Stimulated activated CD8-positive, alpha-beta memory T cell treated with anti-CD3 and anti-CD28 coated beads, Interleukin-12 subunit alpha, Interleukin-12 subunit beta, amount 100 ng/mL, for 4 hours (primary cell): ENCODE measurements around the gene CSK.

Source experiments
- DNase-seq: peaks from one replicate; pipeline ENCODE4 v3.0.0-alpha.2; 2020; ENCODE audit warnings: low read depth

The CSK gene

DNA sequence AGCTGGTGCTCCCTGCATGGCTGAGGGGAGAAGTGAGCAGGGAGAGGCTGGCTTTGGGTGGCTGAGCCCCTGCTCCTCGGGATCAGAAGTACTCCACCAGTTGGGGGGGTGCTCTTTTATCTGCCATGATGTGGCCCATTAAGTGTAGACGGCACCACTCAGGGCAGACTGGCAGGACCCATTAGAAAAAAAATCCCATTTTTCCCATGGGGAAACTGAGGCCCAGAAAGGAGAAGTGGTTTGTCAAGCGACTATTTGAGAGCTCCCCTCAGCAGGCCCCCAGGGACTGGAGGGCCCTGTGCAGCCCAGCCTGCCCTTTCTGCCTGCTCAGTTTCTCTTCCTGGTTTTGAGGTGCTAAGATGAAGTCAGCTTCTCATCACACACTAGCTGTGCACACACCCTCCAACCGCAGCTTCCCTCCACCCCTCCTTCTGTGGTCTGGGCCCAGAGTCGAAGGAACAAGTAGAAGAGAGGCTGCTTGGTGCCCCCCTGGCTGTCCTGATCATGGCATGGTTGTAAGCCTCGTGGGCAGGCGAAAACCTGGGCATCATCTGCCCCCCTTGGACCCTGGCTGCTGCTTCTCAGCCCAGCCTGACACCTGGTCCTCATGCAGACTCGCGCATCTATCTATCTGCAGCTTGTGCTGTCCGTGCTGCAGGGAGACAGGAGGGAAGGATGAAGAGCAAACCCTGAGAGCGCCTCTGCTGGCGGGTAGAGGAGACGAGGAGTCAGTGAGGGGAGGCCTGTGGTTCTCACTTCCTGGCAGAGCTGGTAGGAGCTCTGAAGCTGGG is 5.6 kb downstream of the CSK start:
- DNase-seq = peak; percentile 78

DNA sequence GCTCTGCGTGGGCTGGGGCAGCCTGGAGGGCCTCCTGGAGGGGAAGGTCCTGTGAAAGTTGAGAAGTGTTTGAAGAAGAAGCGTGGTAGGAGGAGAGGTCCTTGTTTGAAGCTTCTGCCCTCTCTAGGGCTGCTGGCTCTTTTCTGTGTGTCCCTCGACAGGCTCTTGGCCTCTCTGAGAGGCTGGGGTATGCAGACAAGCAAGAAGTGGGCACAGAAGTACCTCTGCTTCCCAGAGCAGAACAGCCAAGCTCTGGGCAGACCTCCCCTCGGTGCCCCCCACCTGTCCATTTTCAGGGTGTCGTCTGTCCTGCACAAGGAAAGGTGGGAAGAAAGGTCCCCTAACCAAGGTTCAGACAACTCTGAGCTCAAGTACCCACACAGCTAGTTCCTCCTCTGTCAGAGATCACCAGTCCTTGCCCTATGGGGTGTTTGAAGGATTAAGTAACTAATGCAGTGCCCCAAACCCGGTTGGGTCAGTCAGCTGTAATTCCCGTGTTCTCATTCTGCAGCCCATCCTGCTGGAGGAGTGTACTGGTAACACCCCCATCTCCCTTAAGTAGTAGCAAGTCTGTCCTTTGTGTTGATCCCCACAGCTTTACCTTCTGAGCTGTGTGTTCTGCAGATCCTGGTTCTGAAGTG is 6.3 kb downstream of the CSK start:
- no peak for DNase-seq

DNA sequence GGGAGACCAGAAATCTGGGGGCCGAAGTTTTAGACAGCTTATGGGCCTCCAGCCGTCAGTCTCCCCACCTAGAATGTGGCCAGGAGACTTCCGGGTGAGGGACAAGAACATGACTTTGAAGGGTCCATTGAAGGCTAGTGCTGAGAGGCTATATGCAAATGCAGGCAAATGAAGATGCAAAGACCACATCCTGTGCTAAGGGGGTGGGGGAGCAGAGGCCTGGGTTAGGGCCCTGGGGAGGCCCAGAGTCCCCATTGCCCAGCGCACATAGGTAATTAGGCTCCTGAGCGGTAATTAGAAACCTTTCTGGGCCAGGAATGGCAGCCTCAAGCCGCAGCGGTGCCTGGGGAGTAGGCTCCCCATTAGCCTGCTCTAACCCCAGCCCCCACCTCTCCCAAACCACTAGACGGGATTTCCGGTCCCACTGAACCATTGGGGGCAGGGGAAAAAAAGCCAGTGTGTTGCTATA is 6.8 kb downstream of the CSK start:
- DNase-seq = no peak

DNA sequence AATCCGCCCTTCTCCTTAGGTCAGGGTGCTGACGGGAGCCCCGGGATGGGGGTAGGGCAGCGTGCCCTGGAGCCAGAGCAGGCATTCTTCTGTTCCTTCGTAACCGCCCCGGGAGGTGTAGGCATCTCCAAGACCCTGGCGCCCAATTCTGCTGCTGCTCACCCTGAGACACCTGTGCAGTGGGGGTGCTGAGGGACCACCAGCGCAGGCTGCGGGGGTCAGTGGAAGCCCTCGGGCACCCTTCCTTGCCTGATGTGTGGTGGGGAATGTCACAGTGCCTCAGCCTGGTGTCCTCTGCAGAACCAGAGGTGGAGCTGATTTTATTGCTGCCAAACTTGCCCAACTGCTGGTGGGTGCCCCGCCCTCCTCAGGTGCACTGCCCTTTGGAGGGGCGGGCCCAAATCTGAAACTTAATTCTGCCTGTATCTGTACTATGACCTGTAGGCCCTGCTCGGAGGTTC is 7.3 kb downstream of the CSK start:
- no peak for DNase-seq

DNA sequence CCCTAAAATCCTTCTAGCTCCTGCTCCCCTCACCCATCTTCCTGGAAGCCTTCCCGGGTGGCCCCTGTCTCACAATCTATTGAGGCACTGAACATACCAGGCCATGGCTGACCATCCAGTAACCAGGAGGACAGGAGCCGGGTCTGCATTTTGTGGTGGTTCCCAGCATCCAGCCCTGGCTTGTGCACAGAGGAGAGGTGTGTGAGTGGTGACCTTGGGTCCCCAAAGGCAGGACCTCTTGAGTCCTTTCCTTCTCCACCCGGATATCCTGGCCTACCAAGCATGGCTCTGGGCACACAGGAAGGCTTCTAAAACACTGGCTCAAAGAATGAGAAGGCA is 7.8 kb downstream of the CSK start:
- DNase-seq = no peak

DNA sequence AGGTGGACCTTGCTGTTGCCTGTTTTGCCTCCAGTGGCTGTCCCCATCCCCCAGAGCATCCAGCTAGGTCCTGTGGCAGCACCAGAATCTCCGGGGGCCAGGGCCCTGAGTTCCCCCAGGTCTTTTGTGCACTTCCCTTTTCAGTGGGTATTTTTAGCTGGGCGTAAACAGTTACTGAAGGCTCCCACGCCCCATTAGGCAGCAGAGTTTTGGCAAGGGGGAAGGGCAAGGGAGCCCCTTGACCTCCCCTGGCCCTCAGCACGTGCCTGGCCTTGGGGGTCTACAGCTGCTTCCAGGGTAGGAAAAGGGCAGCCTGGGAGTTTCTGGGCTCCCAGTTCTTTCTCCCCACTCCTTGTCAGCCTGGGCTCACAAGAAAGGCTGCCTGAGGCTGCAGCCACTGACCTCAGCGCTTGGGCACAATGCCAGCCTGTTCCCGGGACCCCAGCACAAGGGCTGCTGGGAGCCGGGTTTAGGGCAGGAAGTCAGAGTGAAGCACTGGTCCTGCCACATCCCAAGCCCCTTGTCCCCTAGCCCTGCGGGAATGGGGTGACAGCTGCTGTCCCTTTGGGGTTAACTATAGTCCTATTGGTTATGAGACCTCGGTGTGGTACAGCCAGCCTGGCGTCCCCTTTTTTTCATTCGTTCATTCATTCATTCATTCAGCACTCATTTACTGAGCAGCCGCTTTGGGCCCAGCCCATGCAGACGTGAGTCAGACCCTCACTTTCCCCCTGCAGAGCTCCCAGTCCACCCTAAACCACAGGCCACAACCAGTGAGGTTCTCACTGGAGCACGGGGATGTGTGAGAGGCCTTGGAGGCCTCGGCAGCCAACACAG is 8.4 kb downstream of the CSK start:
- DNase-seq = no peak

DNA sequence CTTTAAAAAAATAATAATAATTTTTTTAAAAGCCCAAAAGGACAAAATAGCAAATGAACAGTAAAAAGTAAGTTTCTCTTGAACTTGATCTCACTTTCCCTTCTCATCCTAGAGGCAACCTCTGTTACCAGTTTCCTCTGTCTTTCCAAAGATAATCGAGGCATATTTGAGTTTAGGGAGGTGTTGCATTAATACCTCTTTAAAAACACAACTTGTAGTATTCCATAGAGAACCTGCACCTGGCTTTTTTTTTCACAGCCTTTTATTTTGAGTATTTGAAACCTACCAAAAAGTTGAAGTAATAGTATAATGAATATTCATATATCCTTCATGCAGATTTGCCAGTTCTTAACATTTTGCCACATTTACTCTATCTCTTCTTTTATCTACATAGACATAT is 9.1 kb downstream of the CSK start:
- no peak for DNase-seq

DNA sequence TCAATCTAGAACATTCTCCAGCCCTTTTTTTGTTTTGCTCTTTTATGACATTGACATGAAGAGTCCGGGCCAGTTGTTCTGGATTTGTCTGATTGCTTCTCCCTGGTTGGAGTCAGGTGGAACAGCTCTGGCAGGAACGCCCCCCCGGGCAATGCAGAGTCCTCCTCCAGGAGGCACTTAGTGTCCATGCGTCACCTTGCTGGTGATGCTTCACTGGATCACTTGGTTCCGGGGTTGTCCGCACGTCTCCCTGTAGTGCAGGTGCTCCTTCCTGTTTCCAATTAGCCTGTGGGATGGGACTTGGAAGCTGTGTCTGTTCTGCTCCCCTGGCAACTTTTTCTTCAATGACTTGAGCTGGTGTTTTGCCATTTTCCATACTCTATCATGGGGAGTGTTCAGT is 9.8 kb downstream of the CSK start:
- no peak for DNase-seq

DNA sequence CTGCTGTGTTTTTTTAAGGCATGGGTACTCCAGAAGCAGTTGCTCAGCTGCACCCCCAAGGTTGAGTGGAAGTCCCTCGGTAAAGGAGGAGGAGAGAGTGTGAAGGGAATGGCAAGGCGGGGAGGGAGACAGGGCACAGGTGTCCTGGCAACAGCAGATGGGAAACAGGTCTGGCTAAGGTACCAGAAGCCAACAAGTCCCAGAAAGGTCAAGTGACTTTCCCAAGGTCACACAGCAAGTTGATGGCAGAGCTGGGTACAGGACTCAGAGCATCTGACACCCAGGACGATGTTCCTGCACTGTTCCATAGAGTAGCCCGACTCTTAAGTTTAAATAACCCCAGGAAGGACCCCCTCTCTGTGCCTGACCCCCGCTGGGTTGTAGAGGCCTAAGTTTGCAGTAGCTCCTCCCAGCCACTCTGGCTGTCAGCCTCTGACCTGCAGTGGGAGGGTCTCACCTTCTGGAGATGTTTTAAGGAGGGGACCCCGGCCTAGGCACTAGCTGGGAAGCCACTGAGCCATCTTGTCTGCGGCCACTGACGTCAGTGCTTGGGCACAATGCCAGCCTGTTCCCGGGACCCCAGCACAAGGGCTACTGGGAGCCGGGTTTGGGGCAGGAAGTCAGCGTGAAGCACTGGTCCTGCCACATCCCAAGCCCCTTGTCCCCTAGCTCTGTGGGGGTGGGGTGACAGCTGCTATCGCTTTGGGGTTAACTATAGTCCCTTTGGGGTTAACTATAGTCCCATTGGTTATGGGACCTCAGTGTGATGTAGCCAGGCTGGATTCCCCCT is 10.5 kb downstream of the CSK start:
- no peak for DNase-seq

DNA sequence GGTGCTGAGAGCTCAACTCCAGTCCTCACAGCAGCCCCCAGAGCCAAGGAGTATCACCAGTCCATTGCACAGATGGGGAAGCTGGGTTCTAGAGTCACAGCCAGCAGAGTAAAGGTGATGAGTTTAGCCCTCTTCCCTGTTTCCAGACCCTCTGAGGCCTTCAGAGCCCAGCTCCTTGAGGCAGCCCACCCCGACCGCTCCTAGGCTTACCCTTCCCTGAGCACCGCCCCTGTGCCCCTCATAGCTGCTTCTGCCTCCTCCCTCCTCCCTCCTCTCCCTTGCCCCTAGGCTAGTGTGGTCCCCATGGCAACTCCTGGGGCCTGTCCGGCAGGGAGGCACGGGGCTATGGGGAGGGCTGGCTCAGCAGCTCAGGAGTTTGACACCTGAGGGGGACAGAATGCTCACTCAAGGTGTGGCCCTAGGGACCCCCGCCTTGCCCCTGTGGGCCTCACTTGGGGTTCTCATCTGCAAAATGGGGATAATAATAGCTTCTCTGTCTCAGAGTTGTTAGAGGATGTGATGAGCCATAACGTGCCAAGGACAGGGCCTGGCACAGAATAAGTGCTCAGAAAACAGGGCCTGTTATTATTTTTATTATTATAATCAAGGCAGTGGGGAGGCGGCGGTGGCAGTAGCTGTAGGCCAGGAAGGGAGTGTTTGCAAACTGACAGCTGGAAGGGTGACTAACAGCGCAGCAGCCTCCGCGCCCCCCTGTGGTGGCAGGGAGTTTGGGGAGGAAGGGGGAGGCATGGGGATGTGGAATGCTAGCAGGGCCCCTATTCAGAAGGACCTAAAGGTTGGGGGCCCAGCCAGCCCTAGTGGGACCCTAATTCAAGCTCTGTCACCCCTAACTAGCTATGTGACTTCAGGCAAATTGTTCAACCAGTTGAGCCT is 11.5 kb downstream of the CSK start:
- no peak for DNase-seq

DNA sequence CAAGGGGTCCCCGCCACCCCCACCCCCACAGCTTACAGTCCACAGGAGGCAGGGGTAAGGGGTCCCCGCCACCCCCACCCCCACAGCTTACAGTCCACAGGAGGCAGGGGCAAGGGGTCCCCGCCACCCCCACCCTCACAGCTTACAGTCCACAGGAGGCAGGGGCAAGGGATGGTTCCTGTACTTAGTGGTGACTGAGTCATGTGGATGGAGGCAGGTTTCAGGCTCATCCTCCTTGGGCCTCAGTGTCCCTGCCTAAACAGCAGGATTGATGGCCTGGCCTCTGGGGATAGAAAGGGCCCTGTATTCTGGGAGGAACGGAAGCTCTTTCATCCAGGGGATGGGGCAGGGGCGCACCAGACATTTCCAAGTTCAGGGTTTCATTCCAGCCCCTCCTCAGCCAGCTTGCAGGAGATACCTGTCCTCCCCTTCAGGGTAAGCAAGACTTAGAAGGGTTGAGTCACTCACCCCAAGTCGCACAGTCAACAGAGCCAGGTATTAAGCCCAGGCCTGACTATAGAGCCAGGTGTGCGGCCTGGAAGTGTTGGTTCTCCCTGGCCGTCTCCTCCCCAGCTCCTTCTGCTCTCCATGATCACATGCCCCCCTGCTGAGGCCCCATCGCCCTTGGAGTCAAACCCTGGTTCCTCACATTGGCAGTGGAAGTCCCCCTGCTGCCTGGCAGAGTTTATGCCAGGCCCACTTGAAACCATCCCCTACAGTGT is 12.5 kb downstream of the CSK start:
- DNase-seq = no peak

DNA sequence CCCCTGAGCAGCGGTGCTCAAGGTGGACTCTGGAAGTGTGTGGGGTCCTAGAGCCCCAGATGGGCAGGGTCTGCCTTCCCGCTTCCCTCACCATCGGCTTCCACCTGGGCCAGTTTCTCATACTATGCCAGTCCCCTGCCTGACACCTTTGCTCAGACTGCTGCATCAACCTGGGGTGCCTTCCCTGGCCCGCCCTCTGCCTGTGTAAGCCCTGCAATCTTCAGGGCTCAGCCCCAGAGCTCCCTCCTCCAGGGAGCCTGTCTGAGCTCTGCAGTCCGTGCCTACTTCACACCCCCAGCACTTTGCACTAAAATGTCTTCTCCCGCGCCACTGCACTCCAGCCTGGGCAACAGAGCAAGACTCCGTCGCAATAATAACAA is 13.1 kb downstream of the CSK start:
- no peak for DNase-seq

DNA sequence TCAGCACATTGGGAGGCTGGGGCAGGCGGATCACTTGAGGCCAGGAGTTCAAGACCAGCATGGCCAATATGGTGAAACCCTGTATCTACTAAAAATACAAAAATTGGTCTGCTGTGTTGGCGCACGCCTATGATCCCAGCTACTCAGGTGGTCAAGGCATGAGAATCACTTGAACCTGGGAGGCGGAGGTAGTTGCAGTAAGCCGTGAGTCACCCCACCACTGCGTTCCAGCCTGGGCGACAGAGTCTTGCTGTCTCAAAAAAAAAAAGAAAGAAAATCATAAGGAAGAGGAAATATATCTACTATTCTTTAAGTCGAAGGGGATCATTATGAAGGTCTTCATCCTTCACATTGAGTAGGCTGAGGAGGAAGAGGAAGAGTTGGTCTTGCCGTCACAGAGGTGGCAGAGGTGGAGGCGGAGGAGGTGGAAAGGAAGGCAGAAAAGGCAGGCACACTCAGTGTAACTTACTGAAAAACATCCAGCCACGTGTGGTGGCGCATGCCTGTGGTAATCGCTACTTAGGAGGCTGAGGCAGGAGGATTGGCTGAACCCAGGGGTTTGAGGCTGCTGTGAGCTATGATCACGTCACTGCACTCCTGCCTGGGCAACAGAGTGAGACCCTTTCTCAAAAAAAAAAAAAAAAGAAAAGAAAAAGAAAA is 14.2 kb downstream of the CSK start:
- DNase-seq = no peak

DNA sequence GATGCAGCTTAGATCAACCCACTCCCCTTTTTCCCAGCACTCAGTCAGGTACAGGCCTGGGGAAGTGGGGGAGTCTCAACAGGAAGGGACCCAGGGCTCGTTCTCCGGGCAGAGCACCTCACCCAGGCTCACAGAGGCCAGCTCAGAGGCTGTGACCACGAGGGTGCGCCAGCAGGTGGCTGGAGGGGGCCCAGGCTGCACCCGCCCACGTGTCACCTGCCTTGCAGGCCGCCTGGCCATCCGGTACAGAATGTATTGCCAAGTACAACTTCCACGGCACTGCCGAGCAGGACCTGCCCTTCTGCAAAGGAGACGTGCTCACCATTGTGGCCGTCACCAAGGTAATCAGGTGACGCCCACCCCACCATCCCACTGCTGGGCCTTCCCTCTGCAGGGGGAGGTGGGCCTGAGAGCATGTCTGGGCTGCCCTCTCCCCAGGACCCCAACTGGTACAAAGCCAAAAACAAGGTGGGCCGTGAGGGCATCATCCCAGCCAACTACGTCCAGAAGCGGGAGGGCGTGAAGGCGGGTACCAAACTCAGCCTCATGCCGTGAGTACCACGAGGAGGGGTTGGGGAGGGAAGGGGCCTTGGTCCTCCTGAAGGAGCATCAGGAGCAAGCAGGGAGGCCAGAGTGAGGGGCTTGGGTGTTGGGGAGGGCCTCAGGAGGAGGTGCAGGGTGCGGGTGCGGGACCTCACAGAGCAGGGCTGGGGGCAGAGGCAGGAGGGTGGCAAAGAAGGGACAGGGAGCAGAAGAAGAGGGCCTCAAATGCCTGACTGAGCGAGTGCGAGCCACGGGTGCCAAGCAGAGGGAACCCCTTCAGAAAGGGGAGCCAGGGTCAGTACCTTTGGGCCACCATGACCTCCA is 16.7 kb downstream of the CSK start:
- no peak for DNase-seq

DNA sequence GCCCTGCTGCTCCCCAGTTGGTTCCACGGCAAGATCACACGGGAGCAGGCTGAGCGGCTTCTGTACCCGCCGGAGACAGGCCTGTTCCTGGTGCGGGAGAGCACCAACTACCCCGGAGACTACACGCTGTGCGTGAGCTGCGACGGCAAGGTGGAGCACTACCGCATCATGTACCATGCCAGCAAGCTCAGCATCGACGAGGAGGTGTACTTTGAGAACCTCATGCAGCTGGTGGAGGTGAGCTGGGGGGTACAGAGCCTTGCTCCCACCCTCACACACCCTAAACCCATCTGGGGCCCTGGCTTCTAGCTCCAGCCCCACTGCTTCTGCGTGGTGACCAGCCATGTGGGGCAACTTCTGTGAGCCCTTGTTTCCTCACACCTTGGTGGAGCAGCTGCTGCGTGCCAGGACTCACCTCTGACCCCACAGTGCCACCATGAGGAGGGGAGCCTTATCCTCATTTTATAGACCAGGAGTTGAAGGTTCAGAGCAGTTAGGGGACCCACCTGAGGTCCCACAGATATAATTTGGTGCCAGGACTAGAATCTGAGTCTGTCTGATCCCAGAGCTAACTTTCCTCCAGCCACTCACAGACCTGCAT is 17.5 kb downstream of the CSK start:
- no peak for DNase-seq

DNA sequence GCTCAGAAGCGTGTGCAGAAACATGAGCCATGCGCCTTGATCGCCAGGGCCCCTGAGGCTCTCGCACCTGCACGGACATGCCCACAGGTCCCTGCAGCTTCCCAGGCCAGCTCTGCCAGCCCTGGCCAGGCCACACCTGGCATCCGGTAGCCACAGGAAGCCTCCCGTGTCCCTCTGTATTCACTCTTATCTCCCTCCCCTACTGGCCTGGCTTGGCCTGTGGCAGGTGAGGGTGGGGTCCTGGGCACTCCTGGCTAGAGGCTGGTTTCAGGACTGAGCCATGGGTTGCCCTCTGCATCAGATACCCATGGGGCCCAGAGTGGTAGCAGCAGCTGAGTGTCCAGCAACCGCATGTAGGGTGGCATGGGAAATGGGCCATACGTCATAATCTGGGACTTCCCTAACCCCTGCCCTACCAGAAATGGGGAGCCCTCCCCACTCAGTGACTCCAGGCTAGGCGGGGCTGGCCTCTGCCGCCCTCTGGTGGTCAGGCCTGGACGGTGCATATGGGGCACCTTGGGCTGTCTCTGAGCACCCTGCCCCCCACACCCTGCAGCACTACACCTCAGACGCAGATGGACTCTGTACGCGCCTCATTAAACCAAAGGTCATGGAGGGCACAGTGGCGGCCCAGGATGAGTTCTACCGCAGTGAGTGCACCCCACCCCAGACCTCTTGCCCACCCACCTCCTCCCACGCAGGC is 18.1 kb downstream of the CSK start:
- peak; percentile 72 for DNase-seq

DNA sequence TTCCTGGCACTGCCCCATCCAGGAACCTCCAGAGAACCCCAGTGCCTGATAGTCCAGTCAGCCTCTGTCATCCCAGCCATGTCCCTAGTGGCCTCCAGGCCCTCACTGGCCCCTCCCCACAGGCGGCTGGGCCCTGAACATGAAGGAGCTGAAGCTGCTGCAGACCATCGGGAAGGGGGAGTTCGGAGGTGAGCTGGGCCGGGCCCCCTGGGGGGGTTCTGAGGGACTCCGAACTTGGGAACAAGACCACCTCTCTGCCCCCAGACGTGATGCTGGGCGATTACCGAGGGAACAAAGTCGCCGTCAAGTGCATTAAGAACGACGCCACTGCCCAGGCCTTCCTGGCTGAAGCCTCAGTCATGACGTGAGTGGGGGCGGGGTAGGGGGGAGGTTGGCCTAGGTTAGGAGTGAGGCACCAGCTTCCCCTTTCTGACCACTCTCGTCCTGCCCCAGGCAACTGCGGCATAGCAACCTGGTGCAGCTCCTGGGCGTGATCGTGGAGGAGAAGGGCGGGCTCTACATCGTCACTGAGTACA is 18.7 kb downstream of the CSK start:
- no peak for DNase-seq
